ENCODE results near the gene ITPR2. TPM values are rescaled to one million over a fixed set of nuclear protein-coding genes. Genes with fewer than 3 reads are reported as not detected.

ITPR2 gene
- total RNA-seq (2021; fragmentation: NEBNext Ultra II Directional; extraction: Animal tissue kit (Norgen Biotek cat#: 25700)) (48.3 and 48.4 TPM in 2 replicates), polyA plus RNA-seq (2011; rRNA removed) (3.2 and 4.1 TPM in 2 replicates), polyA minus RNA-seq (2011; rRNA and poly(A)+ RNA removed) (56.2 and 67.1 TPM in 2 replicates)
- polyA plus RNA-seq (2011; cell fraction: cytosol; rRNA removed) = 6.1 TPM
- polyA plus RNA-seq (2011; cell fraction: nucleus; rRNA removed) = 8.0 TPM
- 5.9 to 12.8 TPM (median 9.7 TPM) in 4 replicates for polyA plus RNA-seq (2012, experiment 1 of 2)
- 0.54 TPM for polyA plus RNA-seq (2012, experiment 2 of 2)
- polyA plus RNA-seq (2013, experiment 1 of 2) = 27.2 TPM
- 24.3 TPM for polyA plus RNA-seq (2013, experiment 2 of 2)
- 15.0 TPM for polyA minus RNA-seq (2011; cell fraction: cytosol; rRNA and poly(A)+ RNA removed)
- 109 TPM for polyA minus RNA-seq (2011; cell fraction: nucleus; rRNA and poly(A)+ RNA removed)
- long read RNA-seq, experiment 1, partial matches to known transcripts = 4 of 7 reads
- long read RNA-seq, experiment 1, other reads (novel, unspliced or antisense) = 3 of 7 reads
- long read RNA-seq, experiment 2, partial matches to known transcripts = 1 of 5 reads
- long read RNA-seq, experiment 2, other reads (novel, unspliced or antisense) = 4 of 5 reads

DNA sequence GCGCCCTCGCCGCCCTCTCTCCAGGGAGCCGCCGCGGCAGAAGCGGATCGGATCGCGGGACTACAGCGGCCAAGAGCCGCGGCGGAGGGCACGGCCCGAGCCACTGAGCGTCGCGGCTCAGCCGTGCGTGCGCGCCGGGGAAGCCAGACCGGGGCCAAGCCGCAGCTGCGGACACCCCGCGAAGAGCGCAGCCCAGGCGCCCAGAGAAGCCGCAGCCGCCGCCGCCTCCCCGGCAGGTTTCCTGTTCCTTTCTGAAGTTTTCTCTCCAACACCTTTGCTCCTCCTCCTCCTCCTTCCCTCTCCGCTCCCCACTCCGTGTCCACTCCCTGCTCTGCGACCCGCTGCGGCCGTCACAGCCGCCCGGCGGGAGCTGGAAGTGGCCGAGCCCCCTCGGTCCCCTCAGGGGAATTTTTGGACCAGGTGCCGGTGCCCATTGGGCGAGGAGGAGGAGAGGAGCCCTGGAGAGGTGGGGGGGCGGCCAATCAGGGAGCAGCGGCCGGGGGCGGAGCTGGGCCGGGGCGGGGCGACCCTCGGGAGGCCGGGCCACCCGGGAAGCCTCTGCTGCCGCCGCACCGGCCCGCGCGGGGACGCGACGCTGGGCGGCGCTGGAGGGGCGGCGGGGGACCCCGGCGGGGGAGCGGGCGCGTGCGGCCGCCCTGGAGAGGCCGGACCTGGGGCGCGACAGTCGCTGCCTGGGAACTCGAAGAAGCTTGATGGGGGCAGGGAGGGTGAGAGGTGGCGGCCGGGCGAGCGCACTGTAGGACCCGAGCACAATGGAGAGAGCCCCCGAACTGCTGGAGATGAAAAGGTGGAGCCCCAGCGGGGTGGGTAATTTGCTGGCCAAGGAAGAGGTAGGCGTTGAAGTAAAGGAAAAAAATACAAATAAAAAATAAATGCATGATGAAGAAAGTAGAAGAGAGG lies at the start of gene ITPR2:
ITPR2 (minus strand) TSS at position 373 of the 921 bp plus-strand sequence. CDS start 413 bp downstream, outside the sequence.
- H2BK5ac ChIP-seq (ENCODE audit: low read depth, low read length) = peak within 1 kb of the TSS; percentile 55; the same call in 1 of the 2 replicates
- H3K18ac ChIP-seq (ENCODE audit: extremely low read depth, low read length) = peak within 1 kb of the TSS; percentile 83
- peaks cover 3 to 36% of the 10 kb centered on the region in 2 experiments; a peak in 3 of 4 replicates for H3K79me2 ChIP-seq (ENCODE audit: control insufficient read depth in 1 of 2, insufficient read depth in 2 of 2, low read length in 2 of 2)
- H2BK12ac ChIP-seq (ENCODE audit: low read depth, low read length) = peak within 1 kb of the TSS; percentile 52
- POLR2A ChIA-PET (ENCODE audit: partially characterized antibody) = interaction anchor here (0.9 to 1.8 kb wide), 9 partner anchors 9 to 181 kb away, joined by 3 to 4 read pairs (median 3); partner anchors contain the start of genes FGFR1OP2 and TM7SF3
- FAIRE-seq (no peak), DNase-seq (ENCODE audit: low read depth in 1 of 2, low spot score in 2 of 2) (peak; percentile 73 to 94)
- peak within 1 kb of the TSS; percentile 71; the same call in 1 of the 2 replicates for H4K8ac ChIP-seq (ENCODE audit: extremely low read depth, insufficient read depth, low read length)
- no peaks in the 10 kb centered on the region; a peak in 1 of 4 replicates for H3K9me3 ChIP-seq (ENCODE audit: insufficient read depth in 2 of 2, low read depth in 1 of 2, low read length in 1 of 2)
- H2BK15ac ChIP-seq (ENCODE audit: low read length) = peak within 1 kb of the TSS; percentile 5; the same call in 1 of the 2 replicates
- peaks cover 5 to 15% of the 10 kb centered on the region in 2 experiments for H4K20me1 ChIP-seq (replicated peaks in 1 of 2; ENCODE audit: control insufficient read depth in 1 of 2, insufficient read depth in 2 of 2, low read length in 2 of 2)
- H3K4me3 ChIP-seq (ENCODE audit: extremely low read depth in 1 of 4, insufficient read depth in 2 of 4, low read depth in 3 of 4, low read length in 4 of 4) = peak within 1 kb of the TSS; percentile 75 to 84 (median 78)
- 2% methylated on average over 52 of the region's 92 CpGs; no CpG with 5 or more reads in 1 of the 2 experiments for WGBS, 2 experiments (ENCODE audit: extremely low coverage in 1 of 2, insufficient coverage in 1 of 2, insufficient read length in 1 of 2, insufficient replicate concordance in 2 of 2, low coverage in 1 of 2, low lambda C conversion rate in 2 of 2, missing lambda C conversion rate in 1 of 2)
- H3K27ac ChIP-seq (ENCODE audit: low read depth, low read length) = no peak within 1 kb of the TSS
- peak within 1 kb of the TSS; percentile 40 to 77 (median 58) for H3K9ac ChIP-seq (replicated peaks in 1 of 4; ENCODE audit: extremely low read depth in 1 of 4, low read depth in 3 of 4, low read length in 3 of 4)
- peaks cover 0 to 6% (median 1%) of the 10 kb centered on the region in 4 experiments; a peak in 1 of 7 replicates for H3K27me3 ChIP-seq (replicated peaks in 1 of 4; ENCODE audit: control insufficient read depth in 3 of 4, extremely low read depth in 1 of 4, insufficient read depth in 3 of 4, low read length in 3 of 4)
- CTCF ChIA-PET (ENCODE audit: partially characterized antibody) = interaction anchor here (0.6 to 5.9 kb wide), 12 partner anchors 10 to 596 kb away, joined by 3 to 27 read pairs (median 6); no protein-coding TSS in a partner anchor
- no peak within 1 kb of the TSS for H2BK20ac ChIP-seq (ENCODE audit: low read length)
- peaks cover 19% of the 10 kb centered on the region for H3K23me2 ChIP-seq (ENCODE audit: low read depth, low read length)
- H2BK120ac ChIP-seq (replicated peaks; ENCODE audit: low read depth, low read length) = peak within 1 kb of the TSS; percentile 13
- H3K79me1 ChIP-seq (ENCODE audit: low read depth, low read length) = no peaks in the 10 kb centered on the region; the same call in 1 of the 2 replicates
- peak within 1 kb of the TSS; percentile 44 for H4K5ac ChIP-seq (ENCODE audit: insufficient read length, low read depth, low read length)
- peak within 1 kb of the TSS; percentile 71 for H4K91ac ChIP-seq (replicated peaks; ENCODE audit: insufficient read length, low read length)
- H3K4me1 ChIP-seq (replicated peaks in 1 of 4; ENCODE audit: control insufficient read depth in 3 of 4, insufficient read depth in 4 of 4, low read length in 3 of 4) = peaks cover 0 to 4% (median 2%) of the 10 kb centered on the region in 4 experiments; a peak in 4 of 7 replicates
- H3K4ac ChIP-seq (replicated peaks; ENCODE audit: insufficient read length, low read depth, low read length) = no peak within 1 kb of the TSS
- H3K4me2 ChIP-seq (ENCODE audit: insufficient read depth in 1 of 2, low read depth in 2 of 2, low read length in 2 of 2) = peak within 1 kb of the TSS; percentile 93 to 94
- H2AK5ac ChIP-seq (ENCODE audit: low read depth, low read length) = no peak within 1 kb of the TSS
- no peak within 1 kb of the TSS for H3K23ac ChIP-seq (ENCODE audit: insufficient read length)
- H2AFZ ChIP-seq (ENCODE audit: low read length) = peak within 1 kb of the TSS; percentile 89
- no peak within 1 kb of the TSS for H3K14ac ChIP-seq (ENCODE audit: insufficient read length)
- no peaks in the 10 kb centered on the region for H3K36me3 ChIP-seq (ENCODE audit: control insufficient read depth in 2 of 4, insufficient read depth in 4 of 4, low read length in 3 of 4)
- H3K56ac ChIP-seq (replicated peaks; ENCODE audit: insufficient read length, low read depth, low read length) = peak within 1 kb of the TSS; percentile 92
- no peak for TF ChIP-seq BRCA1 (IDR thresholded peaks at IDR 0.05; ENCODE audit: low read depth, low read length)
- TF ChIP-seq POLR2A (IDR thresholded peaks at IDR 0.05; ENCODE audit: control extremely low read depth in 1 of 2, low read depth in 2 of 2, low read length in 2 of 2) = peak in 1 of 2 experiments; percentile 53; a peak in 1 of 3 replicates
- no peak for TF ChIP-seq EP300 (IDR thresholded peaks at IDR 0.05; ENCODE audit: borderline replicate concordance in 1 of 2, low read depth in 2 of 2, low read length in 2 of 2)
- TF ChIP-seq, protein P1, sequence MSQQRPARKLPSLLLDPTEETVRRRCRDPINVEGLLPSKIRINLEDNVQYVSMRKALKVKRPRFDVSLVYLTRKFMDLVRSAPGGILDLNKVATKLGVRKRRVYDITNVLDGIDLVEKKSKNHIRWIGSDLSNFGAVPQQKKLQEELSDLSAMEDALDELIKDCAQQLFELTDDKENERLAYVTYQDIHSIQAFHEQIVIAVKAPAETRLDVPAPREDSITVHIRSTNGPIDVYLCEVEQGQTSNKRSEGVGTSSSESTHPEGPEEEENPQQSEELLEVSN (IDR thresholded peaks at IDR 0.05) = 0 out of 2 replicates have a peak, but pooled peaks have one; percentile 23
- 0 out of 4 replicates have a peak, but pooled peaks of 1 of the 2 experiments have one; percentile 5 for TF ChIP-seq SIN3A (conservative IDR thresholded peaks at IDR 0.05 in 1 of 2, IDR thresholded peaks at IDR 0.05 in 1 of 2; ENCODE audit: low read depth in 1 of 2, low read length in 2 of 2)
